H1 (cell line): ENCODE data around the gene OXLD1. TPM values are rescaled to one million over a fixed set of nuclear protein-coding genes. Genes with fewer than 3 reads are reported as not detected.

Source experiments
- KDM4A ChIP-seq: IDR thresholded peaks from one replicate; pipeline ENCODE4 v1.7.1; 2012; ENCODE audit warnings: low read depth, mild to moderate bottlenecking, moderate library complexity, low read length, inconsistent platforms; ENCODE audit not compliant: severe bottlenecking
- RNF2 ChIP-seq: fragments of 200-900, 300-1000 bp; sonication (generic); IDR thresholded peaks from 2 replicates; pipeline ENCODE4 v1.7.1; 2016; ENCODE audit warnings: borderline replicate concordance, low read depth, mild to moderate bottlenecking, antibody characterized with exemption, low read length; ENCODE audit not compliant: poor library complexity, severe bottlenecking; ENCODE audit errors: missing control alignments
- RXRA ChIP-seq: IDR thresholded peaks from 2 replicates; pipeline ENCODE4 v1.6.1; 2011; ENCODE audit warnings: low read depth, mild to moderate bottlenecking, low read length, moderate library complexity; ENCODE audit not compliant: insufficient read depth
- polyA plus RNA-seq, 7 experiments: library from polyadenylated mRNA; depleted of rRNA in 3 of 7; stranded (reverse) in 5 of 7; unstranded in 2 of 7; fragments of >200 nt in 5 of 7; fragments of 200-250 nt in 2 of 7; gene quantifications; 1 replicate in 5 of 7; 2 replicates in 1 of 7; 4 replicates in 1 of 7; pipeline versions ENCODE4 v1.2.1 to v1.2.3, GENCODE V29; 2011 to 2013; ENCODE audit warnings: missing spikeins in 2 of 7, mixed read lengths in 2 of 7
- total RNA-seq: library from RNA; stranded (reverse); fragmentation: NEBNext Ultra II Directional; extraction: Animal tissue kit (Norgen Biotek cat#: 25700); gene quantifications from 2 replicates; pipeline ENCODE4 v1.2.1, GENCODE V29; 2021

Gene OXLD1
- total and polyA plus RNA-seq, 2 of the 8 experiments (the other 6 are each of a cell fraction or from before 2014, with no cell fraction given) = 41.5 to 61.9 TPM

- TF ChIP-seq KDM4A = no peak
- no peak for TF ChIP-seq RNF2
- TF ChIP-seq RXRA = no peak
- TF ChIP-seq, all 59 proteins: peak for 0
Observed at GRCh38 chr17:81660441-81660840, 6.0 kb downstream of the OXLD1 start (continued).
